Adipocyte (in vitro differentiated cells): Measurements from ENCODE around the gene CFB.
A peak's percentile ranks its signal among the peaks of the same experiment; 100 is the strongest.

ENCODE experiments used
- DNase-seq: peaks from one replicate; pipeline ENCODE4 v3.0.0-alpha.2; 2015; ENCODE audit warnings: low read depth
- H3K27me3 ChIP-seq: replicated peaks from 2 replicates; pipeline ENCODE4 v1.7.0; 2013; ENCODE audit warnings: mild to moderate bottlenecking, low read length, moderate library complexity; ENCODE audit not compliant: control insufficient read depth, insufficient read depth
- H3K36me3 ChIP-seq: 2 replicates; pipeline ENCODE4 v1.7.0; 2013; ENCODE audit warnings: low read length, mild to moderate bottlenecking, moderate library complexity; ENCODE audit not compliant: control insufficient read depth, insufficient read depth, severe bottlenecking
- H3K4me1 ChIP-seq: 2 replicates; pipeline ENCODE4 v1.7.0; 2013; ENCODE audit warnings: mild to moderate bottlenecking, low read length, moderate library complexity; ENCODE audit not compliant: control insufficient read depth, insufficient read depth
- H3K4me3 ChIP-seq: 2 replicates; pipeline ENCODE4 v1.7.0; 2013; ENCODE audit warnings: mild to moderate bottlenecking, low read length, moderate library complexity
- H3K9ac ChIP-seq: 2 replicates; pipeline ENCODE4 v1.7.0; 2013; ENCODE audit warnings: mild to moderate bottlenecking, low read length, moderate library complexity
- H3K9me3 ChIP-seq: 2 replicates; pipeline ENCODE4 v1.7.0; 2013; ENCODE audit warnings: mild to moderate bottlenecking, low read length, moderate library complexity; ENCODE audit not compliant: control insufficient read depth

The CFB gene

DNA sequence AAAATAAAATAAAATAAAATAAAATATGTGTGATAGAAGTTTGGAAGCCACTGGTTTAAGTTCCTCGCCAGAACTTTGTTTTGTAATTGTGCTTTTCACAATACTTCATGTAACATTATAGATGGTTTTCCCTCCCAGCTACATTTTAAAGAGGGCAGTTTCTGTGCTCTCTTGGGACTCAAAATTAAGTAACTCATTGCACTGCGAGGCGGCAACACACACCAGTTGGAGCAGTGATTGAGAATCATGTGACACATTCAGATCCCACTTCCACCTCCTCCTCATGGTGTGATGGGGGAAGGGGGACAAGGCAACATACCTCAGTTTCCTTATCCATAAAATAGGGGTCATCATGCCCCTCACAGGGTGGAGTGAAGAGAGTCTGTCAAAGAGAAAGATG is 10.9 kb upstream of the CFB start:
- no peak overlapping the region for H3K9ac ChIP-seq
- H3K9me3 ChIP-seq = no peaks in the 10 kb centered on the region
- H3K4me3 ChIP-seq = no peak overlapping the region
- H3K4me1 ChIP-seq = no peaks in the 10 kb centered on the region
- H3K27me3 ChIP-seq = peaks cover 7% of the 10 kb centered on the region
- DNase-seq = no peak
- H3K36me3 ChIP-seq = no peaks in the 10 kb centered on the region

DNA sequence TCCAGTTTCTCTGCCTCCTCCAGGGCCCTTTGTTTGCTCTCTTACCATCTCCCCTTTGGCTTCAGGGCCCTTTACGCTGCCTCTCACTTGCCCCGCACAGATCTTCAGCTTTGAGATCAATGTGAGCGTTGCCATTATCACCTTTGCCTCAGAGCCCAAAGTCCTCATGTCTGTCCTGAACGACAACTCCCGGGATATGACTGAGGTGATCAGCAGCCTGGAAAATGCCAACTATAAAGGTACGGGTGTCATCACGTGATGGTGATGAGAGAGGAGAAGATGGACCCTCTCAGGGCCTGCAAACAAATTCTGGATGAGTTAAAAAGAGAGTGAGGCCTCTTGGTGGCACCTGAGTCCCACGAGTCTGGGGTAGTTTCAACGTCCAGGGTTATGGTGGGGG is 10.1 kb upstream of the CFB start:
- Histone ChIP-seq H3K4me1 (no peaks in the 10 kb centered on the region), H3K4me3 (no peak overlapping the region), H3K9ac (no peak overlapping the region), H3K9me3 (no peaks in the 10 kb centered on the region), H3K27me3 (peaks cover 7% of the 10 kb centered on the region), H3K36me3 (no peaks in the 10 kb centered on the region)
- no peak for DNase-seq

DNA sequence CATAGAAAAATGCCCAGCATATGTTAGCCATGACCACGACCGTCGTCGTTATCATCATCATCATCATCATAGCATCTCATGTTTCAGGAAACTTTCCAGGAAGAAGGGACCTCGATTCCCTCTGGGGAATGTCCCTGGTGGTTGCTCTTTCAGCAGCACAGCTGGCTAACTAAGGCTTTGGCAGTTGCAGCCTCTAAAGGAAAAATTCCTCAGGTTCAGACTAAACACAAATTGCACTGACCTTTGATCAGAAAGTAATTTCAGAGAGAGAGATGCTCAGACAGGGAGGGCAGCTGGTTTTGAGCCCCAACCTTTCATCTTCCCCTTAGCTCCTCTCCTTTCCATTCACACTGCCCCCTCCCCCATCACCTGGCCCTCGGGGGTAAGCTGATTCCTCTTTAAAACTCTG is 5.6 kb upstream of the CFB start:
- Histone ChIP-seq H3K4me3 (no peak overlapping the region), H3K9ac (no peak overlapping the region), H3K9me3 (no peaks in the 10 kb centered on the region), H3K4me1 (peaks cover 9% of the 10 kb centered on the region), H3K27me3 (no peaks in the 10 kb centered on the region), H3K36me3 (no peaks in the 10 kb centered on the region)
- DNase-seq = peak; percentile 48

DNA sequence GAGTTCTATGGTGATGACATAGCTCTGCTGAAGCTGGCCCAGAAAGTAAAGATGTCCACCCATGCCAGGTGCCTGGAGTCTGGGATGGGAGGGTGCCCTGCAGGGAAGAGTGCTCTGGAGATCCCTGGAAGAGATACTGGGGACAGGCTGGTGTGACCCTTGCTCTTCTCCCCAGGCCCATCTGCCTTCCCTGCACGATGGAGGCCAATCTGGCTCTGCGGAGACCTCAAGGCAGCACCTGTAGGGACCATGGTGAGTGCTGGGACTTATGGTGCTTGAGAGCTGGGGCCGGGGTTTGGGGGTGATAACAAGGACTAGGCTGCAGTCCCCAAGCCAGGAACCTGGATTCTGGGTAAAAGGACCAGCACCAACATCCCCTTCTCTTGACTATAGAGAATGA is 2.2 kb upstream of the CFB start:
- H3K36me3 ChIP-seq = no peaks in the 10 kb centered on the region
- no peaks in the 10 kb centered on the region for H3K27me3 ChIP-seq
- no peaks in the 10 kb centered on the region for H3K9me3 ChIP-seq
- H3K4me3 ChIP-seq = no peak overlapping the region
- DNase-seq = no peak
- H3K4me1 ChIP-seq = peaks cover 27% of the 10 kb centered on the region
- H3K9ac ChIP-seq = no peak overlapping the region

DNA sequence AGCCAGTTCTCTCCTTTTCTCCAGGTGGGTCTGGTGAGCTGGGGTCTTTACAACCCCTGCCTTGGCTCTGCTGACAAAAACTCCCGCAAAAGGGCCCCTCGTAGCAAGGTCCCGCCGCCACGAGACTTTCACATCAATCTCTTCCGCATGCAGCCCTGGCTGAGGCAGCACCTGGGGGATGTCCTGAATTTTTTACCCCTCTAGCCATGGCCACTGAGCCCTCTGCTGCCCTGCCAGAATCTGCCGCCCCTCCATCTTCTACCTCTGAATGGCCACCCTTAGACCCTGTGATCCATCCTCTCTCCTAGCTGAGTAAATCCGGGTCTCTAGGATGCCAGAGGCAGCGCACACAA is 765 bp upstream of the CFB start:
- H3K9ac ChIP-seq = peak overlapping the region; percentile 39
- no peaks in the 10 kb centered on the region for H3K36me3 ChIP-seq
- H3K4me1 ChIP-seq = peaks cover 32% of the 10 kb centered on the region
- no peaks in the 10 kb centered on the region for H3K9me3 ChIP-seq
- H3K27me3 ChIP-seq = no peaks in the 10 kb centered on the region
- peak overlapping the region; percentile 63 for H3K4me3 ChIP-seq
- DNase-seq = no peak

DNA sequence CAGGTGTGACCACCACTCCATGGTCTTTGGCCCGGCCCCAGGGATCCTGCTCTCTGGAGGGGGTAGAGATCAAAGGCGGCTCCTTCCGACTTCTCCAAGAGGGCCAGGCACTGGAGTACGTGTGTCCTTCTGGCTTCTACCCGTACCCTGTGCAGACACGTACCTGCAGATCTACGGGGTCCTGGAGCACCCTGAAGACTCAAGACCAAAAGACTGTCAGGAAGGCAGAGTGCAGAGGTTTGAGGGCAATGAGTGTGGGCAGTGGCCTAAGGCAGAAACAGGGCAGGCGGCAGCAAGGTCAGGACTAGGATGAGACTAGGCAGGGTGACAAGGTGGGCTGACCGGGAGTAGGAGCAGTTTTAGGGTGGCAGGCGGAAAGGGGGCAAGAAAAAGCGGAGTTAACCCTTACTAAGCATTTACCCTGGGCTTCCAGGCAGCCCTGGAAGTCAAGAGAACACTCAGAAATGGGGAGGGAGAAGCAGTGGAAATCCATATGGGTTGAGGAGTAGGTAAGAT is 533 bp downstream of the CFB start:
- H3K4me3 ChIP-seq = peak overlapping the region; percentile 63
- H3K4me1 ChIP-seq = peaks cover 39% of the 10 kb centered on the region
- H3K9ac ChIP-seq = peak overlapping the region; percentile 39
- no peaks in the 10 kb centered on the region for H3K9me3 ChIP-seq
- no peaks in the 10 kb centered on the region for H3K27me3 ChIP-seq
- peaks cover 4% of the 10 kb centered on the region for H3K36me3 ChIP-seq
- no peak for DNase-seq

DNA sequence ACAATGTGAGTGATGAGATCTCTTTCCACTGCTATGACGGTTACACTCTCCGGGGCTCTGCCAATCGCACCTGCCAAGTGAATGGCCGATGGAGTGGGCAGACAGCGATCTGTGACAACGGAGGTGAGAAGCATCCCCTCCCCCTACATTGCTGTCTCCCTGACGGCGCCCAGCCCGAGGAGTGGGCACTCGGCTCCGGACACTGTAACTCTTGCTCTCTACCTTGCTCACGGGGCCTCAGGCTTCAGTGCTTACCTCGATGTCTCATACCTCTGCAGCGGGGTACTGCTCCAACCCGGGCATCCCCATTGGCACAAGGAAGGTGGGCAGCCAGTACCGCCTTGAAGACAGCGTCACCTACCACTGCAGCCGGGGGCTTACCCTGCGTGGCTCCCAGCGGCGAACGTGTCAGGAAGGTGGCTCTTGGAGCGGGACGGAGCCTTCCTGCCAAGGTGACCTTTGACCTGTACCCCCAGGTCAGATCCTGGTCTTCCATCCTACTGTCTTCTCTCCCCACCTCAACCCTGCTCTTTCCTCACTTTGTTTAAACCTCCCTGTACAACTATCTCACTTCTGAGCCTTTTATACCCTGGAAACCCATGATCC is 1.3 kb downstream of the CFB start:
- Histone ChIP-seq H3K9ac (no peak overlapping the region), H3K36me3 (peaks cover 11% of the 10 kb centered on the region), H3K27me3 (no peaks in the 10 kb centered on the region), H3K4me3 (no peak overlapping the region), H3K9me3 (no peaks in the 10 kb centered on the region), H3K4me1 (peaks cover 38% of the 10 kb centered on the region)
- no peak for DNase-seq

DNA sequence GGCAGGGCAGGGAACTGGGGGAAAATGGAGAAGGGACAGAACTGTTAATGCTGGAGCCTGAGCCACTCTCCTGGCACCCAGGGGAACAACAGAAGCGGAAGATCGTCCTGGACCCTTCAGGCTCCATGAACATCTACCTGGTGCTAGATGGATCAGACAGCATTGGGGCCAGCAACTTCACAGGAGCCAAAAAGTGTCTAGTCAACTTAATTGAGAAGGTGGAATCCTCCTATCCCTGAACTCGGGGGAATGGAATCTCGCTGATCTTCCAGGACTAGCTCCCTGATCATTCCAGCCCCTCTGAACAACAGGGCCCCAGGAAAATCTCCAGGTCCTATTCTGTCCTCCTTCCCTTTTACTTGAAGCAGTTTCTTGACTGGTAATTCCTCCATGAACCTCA is 2.0 kb downstream of the CFB start:
- Histone ChIP-seq H3K4me3 (no peak overlapping the region), H3K9me3 (no peaks in the 10 kb centered on the region), H3K9ac (no peak overlapping the region), H3K36me3 (peaks cover 13% of the 10 kb centered on the region), H3K4me1 (peaks cover 38% of the 10 kb centered on the region), H3K27me3 (no peaks in the 10 kb centered on the region)
- no peak for DNase-seq

DNA sequence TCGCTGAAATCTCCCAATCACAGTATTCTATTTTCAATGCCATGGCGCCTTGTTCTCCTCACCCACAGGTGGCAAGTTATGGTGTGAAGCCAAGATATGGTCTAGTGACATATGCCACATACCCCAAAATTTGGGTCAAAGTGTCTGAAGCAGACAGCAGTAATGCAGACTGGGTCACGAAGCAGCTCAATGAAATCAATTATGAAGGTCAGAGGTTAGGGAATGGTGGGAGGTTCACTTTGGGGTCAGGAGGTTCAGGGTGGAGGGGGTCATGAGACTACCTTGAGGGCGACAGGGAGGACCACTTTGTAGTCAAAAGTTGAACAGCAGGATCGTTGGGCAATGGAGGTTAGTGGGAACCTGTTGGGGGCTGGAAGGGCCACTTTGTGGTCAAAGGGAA is 2.4 kb downstream of the CFB start:
- Histone ChIP-seq H3K9ac (no peak overlapping the region), H3K36me3 (peaks cover 18% of the 10 kb centered on the region), H3K4me3 (no peak overlapping the region), H3K27me3 (no peaks in the 10 kb centered on the region), H3K4me1 (peaks cover 38% of the 10 kb centered on the region), H3K9me3 (no peaks in the 10 kb centered on the region)
- DNase-seq = no peak

DNA sequence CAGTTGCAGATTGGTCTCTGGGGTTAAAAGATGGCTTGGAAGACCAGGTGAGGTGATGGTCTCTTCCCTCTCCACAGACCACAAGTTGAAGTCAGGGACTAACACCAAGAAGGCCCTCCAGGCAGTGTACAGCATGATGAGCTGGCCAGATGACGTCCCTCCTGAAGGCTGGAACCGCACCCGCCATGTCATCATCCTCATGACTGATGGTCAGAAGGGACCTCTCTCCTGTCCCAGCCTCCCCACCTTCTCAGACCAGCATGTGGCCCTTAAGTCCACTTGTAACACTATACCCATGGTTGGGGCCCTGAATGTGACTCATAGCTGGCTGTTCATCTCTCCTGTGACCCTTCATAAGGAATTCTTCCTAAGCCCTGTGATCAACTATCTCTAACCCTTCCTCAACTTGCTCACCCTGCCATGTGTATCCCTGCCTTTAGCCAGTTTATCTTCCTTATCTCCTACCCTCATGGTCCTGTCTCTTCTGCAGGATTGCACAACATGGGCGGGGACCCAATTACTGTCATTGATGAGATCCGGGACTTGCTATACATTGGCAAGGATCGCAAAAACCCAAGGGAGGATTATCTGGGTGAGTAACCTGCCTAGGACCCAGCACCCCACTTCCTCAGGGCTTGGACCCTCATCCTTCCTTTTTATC is 3.0 kb downstream of the CFB start:
- no peaks in the 10 kb centered on the region for H3K9me3 ChIP-seq

DNA sequence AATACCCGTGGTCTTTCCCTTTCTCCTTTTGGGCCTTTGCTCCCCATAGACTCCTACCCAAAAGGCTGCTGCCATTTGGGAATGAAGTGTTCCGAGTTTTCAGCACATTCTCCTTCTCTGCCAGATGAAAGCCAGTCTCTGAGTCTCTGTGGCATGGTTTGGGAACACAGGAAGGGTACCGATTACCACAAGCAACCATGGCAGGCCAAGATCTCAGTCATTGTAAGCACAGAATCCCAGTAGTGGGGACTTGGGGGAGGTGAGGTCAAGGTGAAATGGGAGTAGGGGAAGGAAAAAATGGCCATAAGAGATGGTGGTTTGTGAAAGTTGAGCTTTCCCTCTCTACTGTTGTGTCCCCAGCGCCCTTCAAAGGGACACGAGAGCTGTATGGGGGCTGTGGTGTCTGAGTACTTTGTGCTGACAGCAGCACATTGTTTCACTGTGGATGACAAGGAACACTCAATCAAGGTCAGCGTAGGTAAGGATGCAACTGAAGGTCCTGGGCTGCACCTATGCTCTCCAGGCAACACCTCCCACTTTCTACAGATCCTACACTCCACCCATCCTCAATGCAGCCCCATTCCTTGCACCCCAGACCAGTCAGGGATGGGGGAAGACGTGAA is 4.1 kb downstream of the CFB start:
- no peak overlapping the region for H3K4me3 ChIP-seq
- DNase-seq = no peak

More for the DNA sequence above, 3.0 kb downstream of the CFB start:
- no peaks in the 10 kb centered on the region for H3K27me3 ChIP-seq
- H3K9ac ChIP-seq = no peak overlapping the region
- H3K4me1 ChIP-seq = peaks cover 38% of the 10 kb centered on the region
- peaks cover 23% of the 10 kb centered on the region for H3K36me3 ChIP-seq
- H3K4me3 ChIP-seq = no peak overlapping the region
- DNase-seq = no peak

More for the DNA sequence above, 4.1 kb downstream of the CFB start:
- Histone ChIP-seq H3K27me3 (no peaks in the 10 kb centered on the region), H3K4me1 (peaks cover 34% of the 10 kb centered on the region), H3K9me3 (no peaks in the 10 kb centered on the region), H3K9ac (no peak overlapping the region), H3K36me3 (peaks cover 35% of the 10 kb centered on the region)
